Fibroblast of mammary gland (primary cell): ENCODE measurements around the gene ATP4A.
A peak's percentile ranks its signal among the peaks of the same experiment; 100 is the strongest.

Source experiments
- DNase-seq: peaks from one replicate; pipeline ENCODE4 v3.0.0-alpha.2; 2010; ENCODE audit warnings: low read depth
- H3K4me3 ChIP-seq: 2 replicates; pipeline ENCODE4 v1.5.1; 2011; ENCODE audit warnings: low read depth, mild to moderate bottlenecking, low read length, moderate library complexity; ENCODE audit not compliant: control insufficient read depth
- CTCF ChIP-seq: conservative IDR thresholded peaks from 2 replicates; pipeline ENCODE4 v1.5.1; 2011; ENCODE audit warnings: low read depth, low read length, inconsistent platforms; ENCODE audit not compliant: control insufficient read depth, insufficient read depth

The ATP4A gene

GRCh38 chr19:35509861-35510625 lies 53.4 kb downstream of the ATP4A start:
- DNase-seq, result peak; percentile 32
- TF ChIP-seq CTCF, result peak; percentile 77
- H3K4me3 ChIP-seq, result peak overlapping the region; percentile 2

GRCh38 chr19:35509018-35509652 lies 54.3 kb downstream of the ATP4A start:
- H3K4me3 ChIP-seq, result no peak overlapping the region
- DNase-seq, result no peak
- no peak for TF ChIP-seq CTCF

GRCh38 chr19:35508129-35508528 lies 55.3 kb downstream of the ATP4A start:
- no peak for DNase-seq
- no peak for TF ChIP-seq CTCF
- no peak overlapping the region for H3K4me3 ChIP-seq

- no peak for DNase-seq
- no peak for TF ChIP-seq CTCF
- H3K4me3 ChIP-seq, result no peak overlapping the region
These were observed 55.9 kb downstream of the ATP4A start for GRCh38 chr19:35507561-35507960.

GRCh38 chr19:35506011-35506410 lies 57.4 kb downstream of the ATP4A start:
- H3K4me3 ChIP-seq, result no peak overlapping the region
- TF ChIP-seq CTCF, result no peak
- no peak for DNase-seq

GRCh38 chr19:35502751-35503150 lies 60.7 kb downstream of the ATP4A start:
- DNase-seq, result no peak
- no peak overlapping the region for H3K4me3 ChIP-seq
- TF ChIP-seq CTCF, result no peak
